HEK293 (cell line): ENCODE data around the gene MKNK2.
"Not testable (repeated sequence)": the region's sequence is repeated elsewhere in the genome, so short reads cannot be mapped to it uniquely, and the experiment has no call there.

Experiments used
- CTCF ChIA-PET: fragments of 350-600 bp; formaldehyde crosslinking; extraction: SDS; loops from one replicate; lab custom pipeline; 2021; ENCODE audit warnings: antibody characterized with exemption; lab: Yijun Ruan, JAX
- POLR2A ChIA-PET: fragments of 300-600 bp; formaldehyde crosslinking; extraction: SDS; loops from one replicate; lab custom pipeline; 2020; ENCODE audit warnings: antibody characterized with exemption, inconsistent platforms; lab: Yijun Ruan, JAX
- H3K27ac ChIP-seq: fragments of 200-500 bp; sonication (Bioruptor generic); 2 replicates; pipeline ENCODE4 v1.5.1; 2014; ENCODE audit warnings: low read depth, low read length, control low read depth, inconsistent platforms; ENCODE audit errors: extremely low read depth
- H3K36me3 ChIP-seq, 2 experiments: fragments of 200-500 bp in 1 of 2; sonication (Bioruptor generic) in 1 of 2; 1 replicate in 1 of 2; 2 replicates in 1 of 2; pipeline ENCODE4 v1.5.1; 2014 to 2017; ENCODE audit warnings: inconsistent platforms in 2 of 2, low read length in 2 of 2; ENCODE audit not compliant: control insufficient read depth in 2 of 2, insufficient read depth in 1 of 2
- H3K4me1 ChIP-seq: fragments of 200-500 bp; sonication (Bioruptor generic); 2 replicates; pipeline ENCODE4 v1.5.1; 2014; ENCODE audit warnings: mild to moderate bottlenecking, low read length, inconsistent platforms; ENCODE audit not compliant: control insufficient read depth, insufficient read depth
- H3K4me3 ChIP-seq: 2 replicates; pipeline ENCODE4 v1.5.1; 2011; ENCODE audit warnings: low read depth, mild to moderate bottlenecking, control low read depth, low read length, moderate library complexity
- H3K9me3 ChIP-seq: fragments of 200-500 bp; sonication (Bioruptor generic); 2 replicates; pipeline ENCODE4 v1.5.1; 2014; ENCODE audit warnings: low read depth, low read length, inconsistent platforms; ENCODE audit not compliant: control insufficient read depth, insufficient read depth
- GLI4 ChIP-seq: fragments of 450-650 bp; formaldehyde crosslinking; IDR thresholded peaks from 2 replicates; pipeline ENCODE4 v1.5.1; 2016; ENCODE audit warnings: missing biosample characterization, missing genetic modification characterization
- OVOL3 ChIP-seq: fragments of 450-650 bp; formaldehyde crosslinking; IDR thresholded peaks from 2 replicates; pipeline ENCODE4 v1.5.1; 2016; ENCODE audit warnings: missing biosample characterization, missing genetic modification characterization
- SETDB1 ChIP-seq: IDR thresholded peaks from one replicate; pipeline ENCODE4 v1.6.1; 2017; ENCODE audit warnings: mild to moderate bottlenecking, low read length, moderate library complexity, mixed read lengths; ENCODE audit not compliant: insufficient read length
- WT1 ChIP-seq: fragments of 450-650 bp; formaldehyde crosslinking; IDR thresholded peaks from 2 replicates; pipeline ENCODE4 v1.5.1; 2016; ENCODE audit warnings: missing biosample characterization, missing genetic modification characterization
- ZNF112 ChIP-seq: fragments of 450-650 bp; formaldehyde crosslinking; IDR thresholded peaks from 2 replicates; pipeline ENCODE4 v1.5.0; 2017; ENCODE audit warnings: missing biosample characterization, missing genetic modification characterization
- ZNF121 ChIP-seq: fragments of 450-650 bp; formaldehyde crosslinking; IDR thresholded peaks from 2 replicates; pipeline ENCODE4 v1.5.1; 2016; ENCODE audit warnings: missing biosample characterization, missing genetic modification characterization
- ZNF175 ChIP-seq: fragments of 450-650 bp; formaldehyde crosslinking; IDR thresholded peaks from 2 replicates; pipeline ENCODE4 v1.5.1; 2016; ENCODE audit warnings: missing biosample characterization, missing genetic modification characterization
- ZNF23 ChIP-seq: fragments of 450-650 bp; formaldehyde crosslinking; IDR thresholded peaks from 2 replicates; pipeline ENCODE4 v1.5.1; 2016; ENCODE audit warnings: missing biosample characterization, missing genetic modification characterization, borderline replicate concordance
- ZNF292 ChIP-seq: fragments of 450-650 bp; formaldehyde crosslinking; IDR thresholded peaks from 2 replicates; pipeline ENCODE4 v1.5.1; 2016; ENCODE audit warnings: low read depth, missing biosample characterization, missing genetic modification characterization, borderline replicate concordance
- ZNF311 ChIP-seq: fragments of 450-650 bp; formaldehyde crosslinking; IDR thresholded peaks from 2 replicates; pipeline ENCODE4 v1.5.1; 2017; ENCODE audit warnings: missing biosample characterization, missing genetic modification characterization, borderline replicate concordance
- ZNF341 ChIP-seq: fragments of 450-650 bp; formaldehyde crosslinking; IDR thresholded peaks from 2 replicates; pipeline ENCODE4; 2016; ENCODE audit warnings: low read depth, missing biosample characterization, missing genetic modification characterization
- ZNF37A ChIP-seq: fragments of 450-650 bp; IDR thresholded peaks from 2 replicates; pipeline ENCODE4 v1.5.1; 2018; ENCODE audit warnings: missing biosample characterization, missing genetic modification characterization
- ZNF600 ChIP-seq: fragments of 450-650 bp; formaldehyde crosslinking; IDR thresholded peaks from 2 replicates; pipeline ENCODE4 v1.5.1; 2016; ENCODE audit warnings: missing biosample characterization, missing genetic modification characterization
- ZNF624 ChIP-seq: fragments of 450-650 bp; formaldehyde crosslinking; IDR thresholded peaks from 2 replicates; pipeline ENCODE4 v1.5.1; 2017; ENCODE audit warnings: missing biosample characterization, missing genetic modification characterization
- ZNF701 ChIP-seq: fragments of 450-650 bp; formaldehyde crosslinking; IDR thresholded peaks from 2 replicates; pipeline ENCODE4 v1.5.1; 2016; ENCODE audit warnings: missing biosample characterization, missing genetic modification characterization
- ZNF768 ChIP-seq: fragments of 450-650 bp; formaldehyde crosslinking; IDR thresholded peaks from 2 replicates; pipeline ENCODE4 v1.5.1; 2018; ENCODE audit warnings: missing biosample characterization, mild to moderate bottlenecking, missing genetic modification characterization
- TF ChIP-seq, protein P1 (sequence below): fragments of 450-650 bp; formaldehyde crosslinking; IDR thresholded peaks from 2 replicates; pipeline ENCODE4 v1.5.1; 2016; ENCODE audit warnings: missing biosample characterization, missing genetic modification characterization
- TF ChIP-seq, protein P2 (sequence below): fragments of 450-650 bp; formaldehyde crosslinking; IDR thresholded peaks from 2 replicates; pipeline ENCODE4 v1.5.1; 2017; ENCODE audit warnings: missing biosample characterization, missing genetic modification characterization
- TF ChIP-seq, protein P3 (sequence below): fragments of 450-650 bp; formaldehyde crosslinking; IDR thresholded peaks from 2 replicates; pipeline ENCODE4 v1.5.1; 2016; ENCODE audit warnings: missing biosample characterization, missing genetic modification characterization
- TF ChIP-seq, protein P4 (sequence below): fragments of 450-650 bp; formaldehyde crosslinking; optimal IDR thresholded peaks from 2 replicates; pipeline ENCODE3; 2016; ENCODE audit warnings: missing biosample characterization, mild to moderate bottlenecking, missing genetic modification characterization

MKNK2 gene

DNA sequence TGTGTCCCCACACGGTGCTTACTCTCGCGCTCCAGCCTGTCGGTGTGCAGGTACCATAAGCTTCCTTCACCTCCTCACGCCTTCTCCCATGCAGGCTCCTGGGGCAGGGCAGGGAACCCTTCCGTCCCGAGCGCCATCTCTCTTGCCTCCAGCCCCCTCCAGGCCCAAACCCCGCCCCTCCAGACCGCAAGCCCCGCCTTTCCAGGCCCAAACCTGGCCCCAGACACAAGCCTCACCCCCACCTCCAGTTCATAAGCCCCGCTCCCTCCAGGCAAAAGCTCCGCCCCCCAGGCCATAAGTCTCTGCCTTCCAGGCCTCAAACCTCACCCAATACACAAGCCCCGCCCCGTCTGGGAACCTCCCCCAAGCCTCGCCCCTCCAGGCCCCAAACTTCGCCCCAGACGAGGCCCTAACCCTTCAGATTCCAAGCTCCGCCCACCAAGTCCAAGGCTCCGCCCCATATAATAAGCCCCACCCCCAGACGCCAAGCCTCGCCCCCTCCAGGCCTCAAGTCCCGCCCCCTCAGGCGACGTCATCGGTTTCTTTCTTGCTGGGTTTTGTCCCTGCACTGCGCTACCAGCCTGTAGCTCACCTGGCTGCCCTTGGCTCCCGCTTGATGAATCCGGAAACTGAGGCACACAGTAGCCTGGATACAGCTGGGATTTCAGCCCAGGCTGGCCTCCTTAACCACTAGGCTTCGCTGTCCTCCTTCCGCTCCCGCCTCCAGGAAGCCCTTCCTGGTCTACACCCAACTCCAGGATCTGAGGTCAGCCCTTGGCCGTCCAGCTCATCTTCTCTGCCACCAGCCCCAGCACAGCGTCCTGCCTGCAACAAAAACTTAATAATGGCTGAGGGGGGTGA lies 16.1 kb downstream of the MKNK2 start (continued):
- no peak for TF ChIP-seq ZNF23
- no peak for TF ChIP-seq ZNF701
- TF ChIP-seq, protein P1, sequence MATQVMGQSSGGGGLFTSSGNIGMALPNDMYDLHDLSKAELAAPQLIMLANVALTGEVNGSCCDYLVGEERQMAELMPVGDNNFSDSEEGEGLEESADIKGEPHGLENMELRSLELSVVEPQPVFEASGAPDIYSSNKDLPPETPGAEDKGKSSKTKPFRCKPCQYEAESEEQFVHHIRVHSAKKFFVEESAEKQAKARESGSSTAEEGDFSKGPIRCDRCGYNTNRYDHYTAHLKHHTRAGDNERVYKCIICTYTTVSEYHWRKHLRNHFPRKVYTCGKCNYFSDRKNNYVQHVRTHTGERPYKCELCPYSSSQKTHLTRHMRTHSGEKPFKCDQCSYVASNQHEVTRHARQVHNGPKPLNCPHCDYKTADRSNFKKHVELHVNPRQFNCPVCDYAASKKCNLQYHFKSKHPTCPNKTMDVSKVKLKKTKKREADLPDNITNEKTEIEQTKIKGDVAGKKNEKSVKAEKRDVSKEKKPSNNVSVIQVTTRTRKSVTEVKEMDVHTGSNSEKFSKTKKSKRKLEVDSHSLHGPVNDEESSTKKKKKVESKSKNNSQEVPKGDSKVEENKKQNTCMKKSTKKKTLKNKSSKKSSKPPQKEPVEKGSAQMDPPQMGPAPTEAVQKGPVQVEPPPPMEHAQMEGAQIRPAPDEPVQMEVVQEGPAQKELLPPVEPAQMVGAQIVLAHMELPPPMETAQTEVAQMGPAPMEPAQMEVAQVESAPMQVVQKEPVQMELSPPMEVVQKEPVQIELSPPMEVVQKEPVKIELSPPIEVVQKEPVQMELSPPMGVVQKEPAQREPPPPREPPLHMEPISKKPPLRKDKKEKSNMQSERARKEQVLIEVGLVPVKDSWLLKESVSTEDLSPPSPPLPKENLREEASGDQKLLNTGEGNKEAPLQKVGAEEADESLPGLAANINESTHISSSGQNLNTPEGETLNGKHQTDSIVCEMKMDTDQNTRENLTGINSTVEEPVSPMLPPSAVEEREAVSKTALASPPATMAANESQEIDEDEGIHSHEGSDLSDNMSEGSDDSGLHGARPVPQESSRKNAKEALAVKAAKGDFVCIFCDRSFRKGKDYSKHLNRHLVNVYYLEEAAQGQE (tag by site-specific recombination) = no peak
- TF ChIP-seq WT1 = no peak
- TF ChIP-seq, protein P2, sequence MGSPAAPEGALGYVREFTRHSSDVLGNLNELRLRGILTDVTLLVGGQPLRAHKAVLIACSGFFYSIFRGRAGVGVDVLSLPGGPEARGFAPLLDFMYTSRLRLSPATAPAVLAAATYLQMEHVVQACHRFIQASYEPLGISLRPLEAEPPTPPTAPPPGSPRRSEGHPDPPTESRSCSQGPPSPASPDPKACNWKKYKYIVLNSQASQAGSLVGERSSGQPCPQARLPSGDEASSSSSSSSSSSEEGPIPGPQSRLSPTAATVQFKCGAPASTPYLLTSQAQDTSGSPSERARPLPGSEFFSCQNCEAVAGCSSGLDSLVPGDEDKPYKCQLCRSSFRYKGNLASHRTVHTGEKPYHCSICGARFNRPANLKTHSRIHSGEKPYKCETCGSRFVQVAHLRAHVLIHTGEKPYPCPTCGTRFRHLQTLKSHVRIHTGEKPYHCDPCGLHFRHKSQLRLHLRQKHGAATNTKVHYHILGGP (tag by site-specific recombination) = no peak
- no peak for TF ChIP-seq ZNF292 (tag by site-specific recombination)
- no peak for TF ChIP-seq ZNF112 (tag by site-specific recombination)
- no peak for TF ChIP-seq ZNF175 (tag by site-specific recombination)
- TF ChIP-seq ZNF37A (tag by site-specific recombination) = no peak
- TF ChIP-seq ZNF311 = no peak
- no peak for TF ChIP-seq ZNF624 (tag by site-specific recombination)
- no peak for TF ChIP-seq ZNF768
- TF ChIP-seq ZNF600 (tag by site-specific recombination) = no peak
- TF ChIP-seq OVOL3 = no peak
- TF ChIP-seq, protein P3, sequence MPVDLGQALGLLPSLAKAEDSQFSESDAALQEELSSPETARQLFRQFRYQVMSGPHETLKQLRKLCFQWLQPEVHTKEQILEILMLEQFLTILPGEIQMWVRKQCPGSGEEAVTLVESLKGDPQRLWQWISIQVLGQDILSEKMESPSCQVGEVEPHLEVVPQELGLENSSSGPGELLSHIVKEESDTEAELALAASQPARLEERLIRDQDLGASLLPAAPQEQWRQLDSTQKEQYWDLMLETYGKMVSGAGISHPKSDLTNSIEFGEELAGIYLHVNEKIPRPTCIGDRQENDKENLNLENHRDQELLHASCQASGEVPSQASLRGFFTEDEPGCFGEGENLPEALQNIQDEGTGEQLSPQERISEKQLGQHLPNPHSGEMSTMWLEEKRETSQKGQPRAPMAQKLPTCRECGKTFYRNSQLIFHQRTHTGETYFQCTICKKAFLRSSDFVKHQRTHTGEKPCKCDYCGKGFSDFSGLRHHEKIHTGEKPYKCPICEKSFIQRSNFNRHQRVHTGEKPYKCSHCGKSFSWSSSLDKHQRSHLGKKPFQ (tag by site-specific recombination) = no peak
- no peak for TF ChIP-seq SETDB1
- TF ChIP-seq, protein P4, sequence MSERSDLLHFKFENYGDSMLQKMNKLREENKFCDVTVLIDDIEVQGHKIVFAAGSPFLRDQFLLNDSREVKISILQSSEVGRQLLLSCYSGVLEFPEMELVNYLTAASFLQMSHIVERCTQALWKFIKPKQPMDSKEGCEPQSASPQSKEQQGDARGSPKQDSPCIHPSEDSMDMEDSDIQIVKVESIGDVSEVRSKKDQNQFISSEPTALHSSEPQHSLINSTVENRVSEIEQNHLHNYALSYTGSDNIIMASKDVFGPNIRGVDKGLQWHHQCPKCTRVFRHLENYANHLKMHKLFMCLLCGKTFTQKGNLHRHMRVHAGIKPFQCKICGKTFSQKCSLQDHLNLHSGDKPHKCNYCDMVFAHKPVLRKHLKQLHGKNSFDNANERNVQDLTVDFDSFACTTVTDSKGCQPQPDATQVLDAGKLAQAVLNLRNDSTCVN (tag by site-specific recombination) = no peak
- TF ChIP-seq GLI4 (tag by site-specific recombination) = no peak
- no peak for TF ChIP-seq ZNF121 (tag by site-specific recombination)

DNA sequence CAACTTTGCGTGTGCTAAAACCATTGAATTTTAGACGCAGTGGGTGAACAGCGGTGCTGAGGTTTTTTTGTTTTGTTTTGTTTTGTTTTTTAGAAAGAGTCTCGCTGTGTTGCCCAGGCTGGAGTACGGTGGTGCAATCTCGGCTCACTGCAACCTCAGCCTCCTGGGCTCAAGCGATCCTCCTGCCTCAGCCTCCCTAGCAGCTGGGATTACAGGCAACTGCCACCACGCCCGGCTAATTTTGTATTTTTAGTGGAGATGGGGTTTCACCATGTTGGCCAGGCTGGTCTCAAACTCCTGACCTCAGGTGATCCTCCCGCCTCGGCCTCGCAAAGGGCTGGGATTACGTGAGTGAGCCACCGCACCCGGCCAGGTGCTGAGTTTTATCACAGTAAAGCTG lies 16.8 kb downstream of the MKNK2 start:
- CTCF ChIA-PET = interaction anchor here (0.6 to 1.3 kb wide), 2 partner anchors 34 to 36 kb away, joined by 3 read pairs; no protein-coding TSS in a partner anchor

More for the DNA sequence above, 16.8 kb downstream of the MKNK2 start:
- not testable (repeated sequence) for H3K27ac ChIP-seq, H3K9me3 ChIP-seq
- POLR2A ChIA-PET = interaction anchor here (0.5 to 1.4 kb wide), 4 partner anchors 9 to 125 kb away, joined by 3 to 4 read pairs (median 3); no protein-coding TSS in a partner anchor
- TF ChIP-seq ZNF341 = peak; percentile 14; the same call in 1 of the 2 replicates
- peak; percentile 90 for TF ChIP-seq ZNF121 (tag by site-specific recombination)
- TF ChIP-seq, all 188 proteins: peak for 2; not testable (repeated sequence) for 186
- H3K4me3 ChIP-seq, H3K4me1 ChIP-seq: not testable (repeated sequence)
- peaks cover 0 to 11% of the 10 kb centered on the region in 2 experiments; a peak in 1 of 3 replicates for H3K36me3 ChIP-seq
